H9 (cell line): Measurements from ENCODE around the gene HES3. TPM values are rescaled to one million over a fixed set of nuclear protein-coding genes. Genes with fewer than 3 reads are reported as not detected.

ENCODE experiments used
- DNase-seq: peaks from one replicate; pipeline ENCODE4 v3.0.0-alpha.2; 2017
- H2AFZ ChIP-seq: one replicate; pipeline ENCODE4 v1.6.1; 2013; ENCODE audit warnings: mild to moderate bottlenecking, low read length, control low read depth, moderate library complexity
- H2AK5ac ChIP-seq: 2 replicates; pipeline ENCODE4 v1.6.1; 2013; ENCODE audit warnings: low read length, control low read depth, mixed read lengths; ENCODE audit not compliant: insufficient read length
- H2BK120ac ChIP-seq: one replicate; pipeline ENCODE4 v1.6.1; 2013; ENCODE audit warnings: low read depth, mild to moderate bottlenecking, low read length, control low read depth, inconsistent platforms; ENCODE audit not compliant: poor library complexity, severe bottlenecking
- H2BK12ac ChIP-seq: 2 replicates; pipeline ENCODE4 v1.6.1; 2013; ENCODE audit warnings: low read length, control low read depth, mixed read lengths, low read depth; ENCODE audit not compliant: insufficient read length
- H2BK15ac ChIP-seq: 2 replicates; pipeline ENCODE4 v1.6.1; 2013; ENCODE audit warnings: low read depth, low read length, control low read depth
- H2BK20ac ChIP-seq: one replicate; pipeline ENCODE4 v1.6.1; 2013; ENCODE audit warnings: low read depth, mild to moderate bottlenecking, low read length, control low read depth, inconsistent platforms; ENCODE audit not compliant: poor library complexity, severe bottlenecking
- H2BK5ac ChIP-seq: 2 replicates; pipeline ENCODE4 v1.6.1; 2013; ENCODE audit warnings: low read length, control low read depth, mixed read lengths; ENCODE audit not compliant: insufficient read length
- H3K14ac ChIP-seq: 2 replicates; pipeline ENCODE4 v1.6.1; 2013; ENCODE audit warnings: low read length, control low read depth; ENCODE audit not compliant: insufficient read depth
- H3K18ac ChIP-seq: 2 replicates; pipeline ENCODE4 v1.6.1; 2013; ENCODE audit warnings: low read depth, mild to moderate bottlenecking, mixed read lengths, low read length, control low read depth; ENCODE audit not compliant: insufficient read length
- H3K23ac ChIP-seq: 2 replicates; pipeline ENCODE4 v1.6.1; 2013; ENCODE audit warnings: low read length, control low read depth, mixed read lengths, low read depth; ENCODE audit not compliant: insufficient read length
- H3K23me2 ChIP-seq: 2 replicates; pipeline ENCODE4 v1.6.1; 2013; ENCODE audit warnings: low read depth, mild to moderate bottlenecking, mixed read lengths, low read length, control low read depth; ENCODE audit not compliant: insufficient read length, poor library complexity, severe bottlenecking
- H3K27ac ChIP-seq: 2 replicates; pipeline ENCODE4 v1.5.1; 2013; ENCODE audit warnings: low read length, control low read depth, mixed read lengths, low read depth; ENCODE audit not compliant: insufficient read length
- H3K27me3 ChIP-seq: 2 replicates; pipeline ENCODE4 v1.6.1; 2013; ENCODE audit warnings: low read length, control low read depth, inconsistent platforms; ENCODE audit not compliant: insufficient read depth
- H3K4ac ChIP-seq: 2 replicates; pipeline ENCODE4 v1.6.1; 2013; ENCODE audit warnings: low read depth, mild to moderate bottlenecking, control low read depth, inconsistent platforms, low read length, moderate library complexity
- H3K4me1 ChIP-seq: 2 replicates; pipeline ENCODE4 v1.6.1; 2013; ENCODE audit warnings: low read length, control low read depth, inconsistent platforms; ENCODE audit not compliant: insufficient read depth
- H3K4me2 ChIP-seq: 2 replicates; pipeline ENCODE4 v1.6.1; 2013; ENCODE audit warnings: low read length, control low read depth, mixed read lengths; ENCODE audit not compliant: insufficient read length, insufficient read depth
- H3K56ac ChIP-seq: 2 replicates; pipeline ENCODE4 v1.6.1; 2013; ENCODE audit warnings: low read depth, mild to moderate bottlenecking, mixed read lengths, low read length, control low read depth; ENCODE audit not compliant: insufficient read length
- H3K79me1 ChIP-seq: 2 replicates; pipeline ENCODE4 v1.6.1; 2013; ENCODE audit warnings: low read depth, mild to moderate bottlenecking, moderate library complexity, low read length, control low read depth, inconsistent platforms; ENCODE audit not compliant: insufficient read depth, poor library complexity, severe bottlenecking
- H3K79me2 ChIP-seq: 2 replicates; pipeline ENCODE4 v1.6.1; 2013; ENCODE audit warnings: low read length, control low read depth, inconsistent platforms; ENCODE audit not compliant: insufficient read depth
- H3K9ac ChIP-seq: 2 replicates; pipeline ENCODE4 v1.6.1; 2013; ENCODE audit warnings: low read length, control low read depth, mixed read lengths; ENCODE audit not compliant: insufficient read length; ENCODE audit errors: extremely low read depth
- H3K9me3 ChIP-seq: one replicate; pipeline ENCODE4 v1.6.1; 2013; ENCODE audit warnings: low read depth, low read length, inconsistent platforms; ENCODE audit not compliant: control insufficient read depth
- H3T11ph ChIP-seq: one replicate; pipeline ENCODE4 v1.6.1; 2013; ENCODE audit warnings: mild to moderate bottlenecking, low read length, control low read depth, inconsistent platforms
- H4K20me1 ChIP-seq: one replicate; pipeline ENCODE4 v1.6.1; 2013; ENCODE audit not compliant: control insufficient read depth, insufficient read length, insufficient read depth
- H4K5ac ChIP-seq: 2 replicates; pipeline ENCODE4 v1.6.1; 2013; ENCODE audit warnings: low read depth, mild to moderate bottlenecking, mixed read lengths, low read length, control low read depth; ENCODE audit not compliant: insufficient read length
- H4K8ac ChIP-seq: replicated peaks from 2 replicates; pipeline ENCODE4 v1.6.1; 2013; ENCODE audit warnings: low read length, control low read depth, mixed read lengths, low read depth; ENCODE audit not compliant: insufficient read length
- H4K91ac ChIP-seq: 2 replicates; pipeline ENCODE4 v1.6.1; 2013; ENCODE audit warnings: low read depth, mild to moderate bottlenecking, moderate library complexity, mixed read lengths, low read length, control low read depth; ENCODE audit not compliant: insufficient read length
- H3K27ac Mint-ChIP-seq, 3 experiments: 2 replicates in 2 of 3; 3 replicates in 1 of 3; pipeline ENCODE4 v1.8.0; 2020 to 2021; ENCODE audit warnings: mixed read lengths in 3 of 3, mild to moderate bottlenecking in 1 of 3, moderate library complexity in 1 of 3
- H3K27me3 Mint-ChIP-seq: 2 replicates; pipeline ENCODE4 v1.8.0; 2021; ENCODE audit warnings: low read depth, mild to moderate bottlenecking, moderate library complexity, mixed read lengths
- H3K36me3 Mint-ChIP-seq, 3 experiments: 2 replicates in 2 of 3; 3 replicates in 1 of 3; pipeline ENCODE4 v1.8.0; 2020 to 2021; ENCODE audit warnings: low read depth in 3 of 3, mixed read lengths in 3 of 3; ENCODE audit not compliant: insufficient read depth in 1 of 3
- H3K4me1 Mint-ChIP-seq, 2 experiments: 2 replicates each; pipeline ENCODE4 v1.8.0; 2020; ENCODE audit warnings: mixed read lengths in 2 of 2
- H3K4me3 Mint-ChIP-seq, 2 experiments: 2 replicates in 1 of 2; 3 replicates in 1 of 2; pipeline ENCODE4 v1.8.0; 2020 to 2021; ENCODE audit warnings: mild to moderate bottlenecking in 2 of 2, mixed read lengths in 2 of 2, moderate library complexity in 1 of 2
- H3K9me3 Mint-ChIP-seq, 2 experiments: 2 replicates in 1 of 2; 3 replicates in 1 of 2; pipeline ENCODE4 v1.8.0; 2020; ENCODE audit warnings: mild to moderate bottlenecking in 2 of 2, mixed read lengths in 2 of 2, moderate library complexity in 1 of 2
- CTCF ChIP-seq: fragments of 200-600 bp; sonication (generic); conservative IDR thresholded peaks from 3 replicates; pipeline ENCODE4 v1.8.0; 2021; ENCODE audit warnings: antibody characterized with exemption, mild to moderate bottlenecking
- WGBS: extraction: QIAGEN DNeasy Blood & Tissue Kit; methylation state at CpG from one replicate; pipeline ENCODE4 v1.1.7; 2013; ENCODE audit warnings: missing lambda C conversion rate, low lambda C conversion rate, mixed read lengths; ENCODE audit not compliant: insufficient read length; ENCODE audit errors: extremely low coverage; 5-methylcytosine and 5-hydroxymethylcytosine counted together
- total RNA-seq: library from RNA; stranded (reverse); gene quantifications from 2 replicates; pipeline ENCODE4 v1.2.1, GENCODE V29; 2021

The HES3 gene
- total RNA-seq, 1 experiment from 2014 or later, result 89.9 TPM

DNA sequence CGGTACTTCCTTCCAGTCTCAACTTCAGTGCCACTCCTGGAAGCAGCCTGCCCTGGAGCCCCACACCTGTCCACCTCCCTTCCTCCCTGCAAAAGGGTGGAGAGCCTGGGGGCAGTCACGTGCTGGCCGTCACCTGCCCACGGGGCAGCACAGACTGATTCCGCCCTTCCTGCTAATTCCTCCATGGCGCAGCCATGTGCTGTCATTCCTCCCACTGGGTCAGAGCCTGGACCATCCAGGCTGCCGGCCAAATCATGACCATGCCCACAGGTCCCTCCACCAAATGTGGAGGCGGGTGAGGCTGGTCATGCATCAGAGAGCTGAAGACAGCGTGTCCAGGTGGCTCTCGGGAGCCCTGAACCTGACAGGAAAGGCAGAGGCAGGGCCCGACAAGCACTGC lies 41.4 kb downstream of the HES3 start:
- Histone ChIP-seq H3K4me2 (no peak overlapping the region), H3K27ac (no peak overlapping the region), H2AK5ac (no peak overlapping the region), H2BK120ac (no peak overlapping the region), H2BK20ac (no peak overlapping the region), H2AFZ (no peak overlapping the region), H3K23me2 (no peaks in the 10 kb centered on the region), H3K79me1 (no peaks in the 10 kb centered on the region), H4K91ac (no peak overlapping the region), H4K5ac (no peak overlapping the region), H3K4me1 (no peaks in the 10 kb centered on the region), H3K56ac (no peak overlapping the region), H3T11ph (no peak overlapping the region), H4K8ac (no peak overlapping the region), H4K20me1 (no peaks in the 10 kb centered on the region), H2BK12ac (no peak overlapping the region), H3K9me3 (no peaks in the 10 kb centered on the region), H3K9ac (no peak overlapping the region), H3K4ac (no peak overlapping the region), H3K79me2 (no peaks in the 10 kb centered on the region), H3K18ac (no peak overlapping the region), H2BK15ac (no peak overlapping the region), H2BK5ac (no peak overlapping the region), H3K14ac (no peak overlapping the region), H3K27me3 (no peaks in the 10 kb centered on the region), H3K23ac (no peak overlapping the region)
- no peak for DNase-seq
- Mint-ChIP-seq H3K4me1 (no peaks in the 10 kb centered on the region), H3K4me3 (no peak overlapping the region), H3K9me3 (no peaks in the 10 kb centered on the region), H3K27me3 (no peaks in the 10 kb centered on the region), H3K27ac (peak overlapping the region in 1 of 3 experiments; percentile 69; a peak in 2 of 7 replicates), H3K36me3 (peaks cover 0 to 8% (median 4%) of the 10 kb centered on the region in 3 experiments; a peak in 2 of 7 replicates)
- no peak for TF ChIP-seq CTCF
- WGBS, result no CpG with 5 or more reads among the region's 11 CpGs
